Aorta (tissue), 5 donors: ENCODE measurements around the gene VASH1. TPM values are rescaled to one million over a fixed set of nuclear protein-coding genes. Genes with fewer than 3 reads are reported as not detected.

Experiments
- ATAC-seq: fragments of 200-7000 bp; cut with Tn5 transposase; one replicate; pipeline ENCODE4 v1.9.1; 2022; ENCODE audit warnings: moderate library complexity; ENCODE audit not compliant: low FRiP score
- DNase-seq, 2 donors: peaks; one replicate each; pipeline ENCODE4 v3.0.0-alpha.2; 2020
- H3K27ac ChIP-seq, 2 donors: one replicate each; pipeline ENCODE4 v1.5.1; 2013; ENCODE audit warnings: low read length in 2 of 2, mild to moderate bottlenecking in 2 of 2, moderate library complexity in 2 of 2, control low read depth in 1 of 2, inconsistent platforms in 1 of 2, low read depth in 1 of 2
- H3K27me3 ChIP-seq, 2 donors: one replicate each; pipeline ENCODE4 v1.6.1; 2013; ENCODE audit warnings: control low read depth in 1 of 2, low read length in 1 of 2, mild to moderate bottlenecking in 1 of 2, moderate library complexity in 1 of 2; ENCODE audit not compliant: insufficient read depth in 2 of 2, control insufficient read depth in 1 of 2
- H3K36me3 ChIP-seq, 2 donors: one replicate each; pipeline ENCODE4 v1.6.1; 2013; ENCODE audit warnings: control low read depth in 1 of 2, low read length in 1 of 2, mild to moderate bottlenecking in 1 of 2; ENCODE audit not compliant: insufficient read depth in 2 of 2, control insufficient read depth in 1 of 2
- H3K4me1 ChIP-seq, 2 donors: one replicate each; pipeline ENCODE4 v1.6.1; 2013; ENCODE audit warnings: low read length in 2 of 2, control low read depth in 1 of 2, mild to moderate bottlenecking in 1 of 2, moderate library complexity in 1 of 2; ENCODE audit not compliant: insufficient read depth in 2 of 2, control insufficient read depth in 1 of 2
- H3K4me3 ChIP-seq, 2 donors: one replicate each; pipeline ENCODE4 v1.5.1; 2013; ENCODE audit warnings: low read length in 2 of 2, control low read depth in 1 of 2, mild to moderate bottlenecking in 1 of 2
- H3K9me3 ChIP-seq: one replicate; pipeline ENCODE4 v1.6.1; 2013; ENCODE audit warnings: mild to moderate bottlenecking, low read length; ENCODE audit not compliant: control insufficient read depth
- WGBS, 2 donors: extraction: QIAGEN DNeasy Blood & Tissue Kit; methylation state at CpG; one replicate each; pipeline ENCODE4 v1.1.7; 2013; 5-methylcytosine and 5-hydroxymethylcytosine counted together
- intact Hi-C, 2 donors: fragments of 100-400 bp; cut with DNase I; formaldehyde crosslinking; loops; one replicate each; pipeline versions ENCODE4 v1.14.2 to v1.15.0; 2022
- long read RNA-seq, 2 donors: library from polyadenylated mRNA; unstranded; transcript quantifications; one replicate each; pipeline ENCODE4 v2.0.0, GENCODE V29; 2020 to 2021
- polyA plus RNA-seq, 2 donors: library from polyadenylated mRNA; stranded (reverse); fragments of 200-250 nt; gene quantifications; one replicate each; pipeline ENCODE4 v1.2.3, GENCODE V29; 2013
- total RNA-seq, 2 donors: library from RNA; stranded (reverse); fragmentation: NEBNext Ultra II Directional; extraction: Animal tissue kit (Norgen Biotek cat#: 25700); gene quantifications; one replicate each; pipeline ENCODE4 v1.2.1, GENCODE V29; 2021
- donor health status: healthy with polysubstance abuse.
- donor health status: Bipolar disorder and iron deficiency.
- donor health status: DM: no; HTN: no; CAD: no.
- donor health status: DM: no; HTN: no; CAD: no.
- donor health status: DM: yes; HTN: yes; CAD: no.

The VASH1 gene
- 10 to 100 TPM; 16.1 to 42.7 TPM for total RNA-seq
- 10 to 100 TPM; 13.6 to 26.9 TPM for polyA plus RNA-seq
- long read RNA-seq, donor 1, partial matches to known transcripts: 0 of 15 reads
- long read RNA-seq, donor 1, other reads (novel, unspliced or antisense): 15 of 15 reads
- long read RNA-seq, donor 2, full-length matches to known transcripts: 8 of 43 reads
- long read RNA-seq, donor 2, partial matches to known transcripts: 2 of 43 reads
- long read RNA-seq, donor 2, other reads (novel, unspliced or antisense): 33 of 43 reads

GRCh38 chr14:76761136-76761959 lies at the start of gene VASH1:
VASH1 (plus strand) TSS chr14:76761468; CDS start chr14:76762822, 1,354 bp downstream.
- no peaks in the 10 kb centered on the region for H3K9me3 ChIP-seq
- DNase-seq (peak; percentile 83 to 92), ATAC-seq (peak; percentile 86)
- peak within 1 kb of the TSS in 1 of 2 donors; percentile 38 for H3K27ac ChIP-seq
- no peaks in the 10 kb centered on the region for H3K27me3 ChIP-seq
- no peaks in the 10 kb centered on the region for H3K36me3 ChIP-seq
- 0% methylated on average over 64 to 96 of the region's 96 CpGs for WGBS, 2 donors
- intact Hi-C loops: no loop called here
- no peaks in the 10 kb centered on the region for H3K4me1 ChIP-seq
- peak within 1 kb of the TSS; percentile 54 to 79 for H3K4me3 ChIP-seq

- ATAC-seq (no peak), DNase-seq (no peak)
- Histone ChIP-seq H3K4me1 (no peaks in the 10 kb centered on the region), H3K9me3 (no peaks in the 10 kb centered on the region), H3K36me3 (no peaks in the 10 kb centered on the region), H3K4me3 (no peak overlapping the region), H3K27ac (no peak overlapping the region), H3K27me3 (no peaks in the 10 kb centered on the region)
- intact Hi-C loops: no loop called here
- WGBS, 2 donors: 82 to 84% methylated on average over 10 of the region's 10 CpGs
These were observed 48.1 kb upstream of the VASH1 start for GRCh38 chr14:76713121-76713520.

GRCh38 chr14:76714470-76714869 lies 46.8 kb upstream of the VASH1 start:
- 93% methylated on average over 5 of the region's 5 CpGs for WGBS, 2 donors
- H3K4me1 ChIP-seq: no peaks in the 10 kb centered on the region
- DNase-seq (no peak), ATAC-seq (no peak)
- H3K9me3 ChIP-seq: no peaks in the 10 kb centered on the region
- no peaks in the 10 kb centered on the region for H3K36me3 ChIP-seq
- intact Hi-C loops: no loop called here
- no peak overlapping the region for H3K4me3 ChIP-seq
- H3K27me3 ChIP-seq: no peaks in the 10 kb centered on the region
- H3K27ac ChIP-seq: no peak overlapping the region

GRCh38 chr14:76715101-76715500 lies 46.2 kb upstream of the VASH1 start:
- Histone ChIP-seq H3K4me3 (no peak overlapping the region), H3K4me1 (no peaks in the 10 kb centered on the region), H3K27me3 (no peaks in the 10 kb centered on the region), H3K36me3 (no peaks in the 10 kb centered on the region), H3K27ac (no peak overlapping the region), H3K9me3 (no peaks in the 10 kb centered on the region)
- DNase-seq: no peak
- WGBS, 2 donors: 63 to 68% methylated on average over 6 of the region's 6 CpGs
- ATAC-seq: no peak
- intact Hi-C loops: no loop called here

- intact Hi-C loops: no loop called here
- Histone ChIP-seq H3K27ac (no peak overlapping the region), H3K4me1 (no peaks in the 10 kb centered on the region), H3K27me3 (no peaks in the 10 kb centered on the region), H3K9me3 (no peaks in the 10 kb centered on the region), H3K4me3 (no peak overlapping the region), H3K36me3 (no peaks in the 10 kb centered on the region)
- DNase-seq: no peak
- WGBS, 2 donors: 50 to 55% methylated on average over 7 of the region's 7 CpGs
- no peak for ATAC-seq
These were observed 45.7 kb upstream of the VASH1 start for GRCh38 chr14:76715511-76716081.

- no peaks in the 10 kb centered on the region for H3K9me3 ChIP-seq
- H3K4me1 ChIP-seq: no peaks in the 10 kb centered on the region
- ATAC-seq: no peak
- no peaks in the 10 kb centered on the region for H3K27me3 ChIP-seq
- 68 to 72% methylated on average over 4 of the region's 4 CpGs for WGBS, 2 donors
- intact Hi-C loops: no loop called here
- H3K36me3 ChIP-seq: no peaks in the 10 kb centered on the region
- no peak for DNase-seq
- no peak overlapping the region for H3K27ac ChIP-seq
- no peak overlapping the region for H3K4me3 ChIP-seq
These were observed 45.0 kb upstream of the VASH1 start for GRCh38 chr14:76716285-76716684.

- Histone ChIP-seq H3K27me3 (no peaks in the 10 kb centered on the region), H3K36me3 (no peaks in the 10 kb centered on the region), H3K4me3 (no peak overlapping the region), H3K9me3 (no peaks in the 10 kb centered on the region), H3K27ac (no peak overlapping the region), H3K4me1 (no peaks in the 10 kb centered on the region)
- no peak for ATAC-seq
- 87 to 90% methylated on average over 9 of the region's 9 CpGs for WGBS, 2 donors
- intact Hi-C loops: no loop called here
- DNase-seq: no peak
These were observed 43.6 kb upstream of the VASH1 start for GRCh38 chr14:76717508-76718290.

GRCh38 chr14:76718306-76719040 lies 42.8 kb upstream of the VASH1 start:
- no peaks in the 10 kb centered on the region for H3K4me1 ChIP-seq
- no peak overlapping the region for H3K27ac ChIP-seq

More at GRCh38 chr14:76718306-76719040, 42.8 kb upstream of the VASH1 start:
- intact Hi-C loops: no loop called here
- no peaks in the 10 kb centered on the region for H3K27me3 ChIP-seq
- no peaks in the 10 kb centered on the region for H3K9me3 ChIP-seq
- DNase-seq (peak in 1 of 2 donors; percentile 60), ATAC-seq (no peak)
- 77 to 84% methylated on average over 6 of the region's 6 CpGs for WGBS, 2 donors
- no peaks in the 10 kb centered on the region for H3K36me3 ChIP-seq
- H3K4me3 ChIP-seq: no peak overlapping the region
